ENCODE measurements around the gene TPSAB1.

DNA sequence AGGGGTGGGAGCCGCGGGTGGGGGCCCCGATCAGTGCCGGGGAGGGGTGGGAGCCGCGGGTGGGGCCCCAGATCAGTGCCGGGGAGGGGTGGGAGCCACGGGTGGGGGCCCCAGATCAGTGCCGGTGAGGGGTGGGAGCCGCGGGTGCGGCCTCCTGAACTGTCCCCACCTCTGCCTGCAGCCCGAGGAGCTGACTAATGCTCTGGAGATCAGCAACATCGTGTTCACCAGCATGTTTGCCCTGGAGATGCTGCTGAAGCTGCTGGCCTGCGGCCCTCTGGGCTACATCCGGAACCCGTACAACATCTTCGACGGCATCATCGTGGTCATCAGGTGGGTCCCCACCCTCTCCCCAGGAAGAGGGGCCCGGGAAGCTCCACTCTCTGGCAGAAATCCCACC is 35.6 kb upstream of the TPSAB1 start:
- no peak for TF ChIP-seq POLR2A (IDR thresholded peaks at IDR 0.05)
- TF ChIP-seq, protein P1, sequence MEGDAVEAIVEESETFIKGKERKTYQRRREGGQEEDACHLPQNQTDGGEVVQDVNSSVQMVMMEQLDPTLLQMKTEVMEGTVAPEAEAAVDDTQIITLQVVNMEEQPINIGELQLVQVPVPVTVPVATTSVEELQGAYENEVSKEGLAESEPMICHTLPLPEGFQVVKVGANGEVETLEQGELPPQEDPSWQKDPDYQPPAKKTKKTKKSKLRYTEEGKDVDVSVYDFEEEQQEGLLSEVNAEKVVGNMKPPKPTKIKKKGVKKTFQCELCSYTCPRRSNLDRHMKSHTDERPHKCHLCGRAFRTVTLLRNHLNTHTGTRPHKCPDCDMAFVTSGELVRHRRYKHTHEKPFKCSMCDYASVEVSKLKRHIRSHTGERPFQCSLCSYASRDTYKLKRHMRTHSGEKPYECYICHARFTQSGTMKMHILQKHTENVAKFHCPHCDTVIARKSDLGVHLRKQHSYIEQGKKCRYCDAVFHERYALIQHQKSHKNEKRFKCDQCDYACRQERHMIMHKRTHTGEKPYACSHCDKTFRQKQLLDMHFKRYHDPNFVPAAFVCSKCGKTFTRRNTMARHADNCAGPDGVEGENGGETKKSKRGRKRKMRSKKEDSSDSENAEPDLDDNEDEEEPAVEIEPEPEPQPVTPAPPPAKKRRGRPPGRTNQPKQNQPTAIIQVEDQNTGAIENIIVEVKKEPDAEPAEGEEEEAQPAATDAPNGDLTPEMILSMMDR (IDR thresholded peaks at IDR 0.05 in 8 of 11, conservative IDR thresholded peaks at IDR 0.05 in 3 of 11), result no peak

Measured in spleen (tissue), 7 donors.